Nephron (organoid): ENCODE results near the gene ITGA2.
"Not testable (repeated sequence)": the region's sequence is repeated elsewhere in the genome, so short reads cannot be mapped to it uniquely, and the experiment has no call there.

Source experiments
- H3K27ac Mint-ChIP-seq, 3 experiments: 2 replicates each; pipeline ENCODE4 v1.8.0; 2020; ENCODE audit warnings: mixed read lengths in 3 of 3, mild to moderate bottlenecking in 2 of 3, moderate library complexity in 1 of 3
- H3K27me3 Mint-ChIP-seq: 2 replicates; pipeline ENCODE4 v1.8.0; 2021; ENCODE audit warnings: low read depth, mild to moderate bottlenecking, moderate library complexity, mixed read lengths
- H3K36me3 Mint-ChIP-seq: 2 replicates; pipeline ENCODE4 v1.8.0; 2020; ENCODE audit warnings: low read depth, mixed read lengths
- H3K4me1 Mint-ChIP-seq: 2 replicates; pipeline ENCODE4 v1.8.0; 2020; ENCODE audit warnings: mixed read lengths
- H3K4me3 Mint-ChIP-seq, 3 experiments: 2 replicates each; pipeline ENCODE4 v1.8.0; 2020; ENCODE audit warnings: mild to moderate bottlenecking in 3 of 3, mixed read lengths in 3 of 3, moderate library complexity in 2 of 3
- H3K9me3 Mint-ChIP-seq: 2 replicates; pipeline ENCODE4 v1.8.0; 2020; ENCODE audit warnings: mixed read lengths
- TF ChIP-seq, protein P1 (sequence below), 3 experiments: fragments of 200-600 bp; sonication (generic); IDR thresholded peaks; one replicate each; pipeline ENCODE4 v1.5.0; 2021; ENCODE audit warnings: antibody characterized with exemption in 3 of 3; ENCODE audit not compliant: unreplicated experiment in 3 of 3

ITGA2 gene

DNA sequence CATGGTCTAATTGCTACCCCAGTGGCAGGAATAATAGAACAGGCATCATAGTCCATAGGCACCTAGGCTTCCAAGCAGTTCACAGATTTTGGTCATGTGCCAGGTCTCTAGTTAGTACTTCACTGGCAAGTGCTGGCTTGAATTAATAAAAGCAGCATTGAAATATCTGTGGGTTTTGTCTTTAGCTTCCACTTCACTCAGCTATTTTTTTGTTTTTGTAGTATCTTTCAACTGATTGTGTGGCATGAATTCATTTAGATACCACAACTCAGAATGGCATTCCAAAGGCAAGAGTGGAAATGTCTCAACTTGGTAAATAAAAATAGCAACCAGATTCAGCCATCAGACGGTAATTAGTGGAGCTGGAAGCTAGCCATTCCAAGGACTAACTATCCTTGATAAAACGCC is 27.9 kb upstream of the ITGA2 start:
- H3K27ac Mint-ChIP-seq: peak overlapping the region in 1 of 3 experiments; percentile 37
- no peaks in the 10 kb centered on the region for H3K9me3 Mint-ChIP-seq
- H3K4me1 Mint-ChIP-seq: peaks cover 4% of the 10 kb centered on the region
- H3K4me3 Mint-ChIP-seq: no peak overlapping the region
- no peaks in the 10 kb centered on the region for H3K27me3 Mint-ChIP-seq
- TF ChIP-seq, protein P1, sequence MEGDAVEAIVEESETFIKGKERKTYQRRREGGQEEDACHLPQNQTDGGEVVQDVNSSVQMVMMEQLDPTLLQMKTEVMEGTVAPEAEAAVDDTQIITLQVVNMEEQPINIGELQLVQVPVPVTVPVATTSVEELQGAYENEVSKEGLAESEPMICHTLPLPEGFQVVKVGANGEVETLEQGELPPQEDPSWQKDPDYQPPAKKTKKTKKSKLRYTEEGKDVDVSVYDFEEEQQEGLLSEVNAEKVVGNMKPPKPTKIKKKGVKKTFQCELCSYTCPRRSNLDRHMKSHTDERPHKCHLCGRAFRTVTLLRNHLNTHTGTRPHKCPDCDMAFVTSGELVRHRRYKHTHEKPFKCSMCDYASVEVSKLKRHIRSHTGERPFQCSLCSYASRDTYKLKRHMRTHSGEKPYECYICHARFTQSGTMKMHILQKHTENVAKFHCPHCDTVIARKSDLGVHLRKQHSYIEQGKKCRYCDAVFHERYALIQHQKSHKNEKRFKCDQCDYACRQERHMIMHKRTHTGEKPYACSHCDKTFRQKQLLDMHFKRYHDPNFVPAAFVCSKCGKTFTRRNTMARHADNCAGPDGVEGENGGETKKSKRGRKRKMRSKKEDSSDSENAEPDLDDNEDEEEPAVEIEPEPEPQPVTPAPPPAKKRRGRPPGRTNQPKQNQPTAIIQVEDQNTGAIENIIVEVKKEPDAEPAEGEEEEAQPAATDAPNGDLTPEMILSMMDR (IDR thresholded peaks at IDR 0.05; ENCODE audit: unreplicated experiment in 3 of 3): no peak
- H3K36me3 Mint-ChIP-seq: no peaks in the 10 kb centered on the region

DNA sequence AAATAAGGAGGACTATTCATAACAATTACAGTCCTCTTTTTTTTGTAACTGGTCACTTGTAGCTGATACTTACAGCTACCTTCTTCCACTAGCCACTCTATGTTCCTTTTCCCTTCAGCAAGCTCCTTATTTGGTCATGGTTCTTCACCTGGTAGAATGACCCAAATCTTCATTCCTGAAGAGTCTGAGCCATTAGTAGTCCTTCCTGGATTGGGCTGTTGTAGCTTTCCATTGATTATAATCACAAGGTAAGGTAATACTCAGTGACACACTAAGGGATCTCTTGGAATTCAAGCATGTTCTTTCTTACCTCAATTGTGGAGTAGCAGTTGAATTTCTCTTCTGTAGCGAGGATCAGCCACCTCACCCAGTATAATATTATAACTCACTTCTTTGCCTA is 25.5 kb upstream of the ITGA2 start:
- H3K36me3 Mint-ChIP-seq: no peaks in the 10 kb centered on the region

DNA sequence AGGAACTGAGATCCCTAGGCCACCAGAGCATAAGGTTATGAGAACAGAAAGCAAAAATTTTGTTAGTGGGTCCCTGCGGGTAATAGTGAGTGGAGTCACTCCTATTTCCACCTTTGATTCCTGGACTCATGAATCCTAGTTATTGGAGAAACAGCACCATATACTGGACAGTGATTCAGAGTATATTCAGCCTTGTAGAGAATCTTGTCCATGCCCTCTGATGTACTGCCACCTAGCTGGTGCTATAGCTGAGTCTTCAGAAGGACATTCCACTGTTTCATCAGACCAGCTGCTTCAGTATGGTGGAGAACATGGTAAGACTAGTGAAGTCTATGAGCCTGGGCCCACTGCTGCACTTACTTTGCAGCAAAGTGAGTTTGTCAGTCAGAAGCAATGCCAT is 25.0 kb upstream of the ITGA2 start:
- Mint-ChIP-seq H3K27me3 (no peaks in the 10 kb centered on the region), H3K27ac (no peak overlapping the region), H3K36me3 (no peaks in the 10 kb centered on the region), H3K4me1 (no peaks in the 10 kb centered on the region), H3K4me3 (no peak overlapping the region), H3K9me3 (peaks cover 14% of the 10 kb centered on the region)
- TF ChIP-seq, protein P1 (IDR thresholded peaks at IDR 0.05; ENCODE audit: unreplicated experiment in 3 of 3): no peak

More for the DNA sequence above, 25.5 kb upstream of the ITGA2 start:
- no peaks in the 10 kb centered on the region for H3K27me3 Mint-ChIP-seq
- H3K27ac Mint-ChIP-seq: no peak overlapping the region
- H3K4me1 Mint-ChIP-seq: no peaks in the 10 kb centered on the region
- TF ChIP-seq, protein P1 (IDR thresholded peaks at IDR 0.05; ENCODE audit: unreplicated experiment in 3 of 3): no peak
- no peak overlapping the region for H3K4me3 Mint-ChIP-seq
- peaks cover 10% of the 10 kb centered on the region for H3K9me3 Mint-ChIP-seq

DNA sequence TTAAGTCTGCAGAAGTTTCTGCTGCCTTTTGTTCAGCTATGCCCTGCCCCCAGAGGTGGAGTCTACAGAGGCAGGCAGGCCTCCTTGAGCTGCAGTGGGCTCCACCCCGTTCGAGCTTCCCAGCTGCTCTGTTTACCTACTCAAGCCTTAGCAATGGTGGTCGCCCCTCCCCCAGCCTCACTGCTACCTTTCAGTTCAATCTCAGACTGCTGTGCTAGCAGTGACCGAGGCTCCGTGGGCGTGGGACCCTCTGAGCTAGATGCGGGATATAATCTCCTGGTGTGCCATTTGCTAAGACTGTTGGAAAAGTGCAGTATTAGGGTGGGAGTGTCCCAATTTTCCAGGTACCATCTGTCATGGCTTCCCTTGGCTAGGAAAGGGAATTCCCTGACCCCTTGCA is 13.0 kb upstream of the ITGA2 start:
- H3K27ac Mint-ChIP-seq, H3K36me3 Mint-ChIP-seq, H3K27me3 Mint-ChIP-seq, H3K4me1 Mint-ChIP-seq, H3K4me3 Mint-ChIP-seq: not testable (repeated sequence)
- H3K9me3 Mint-ChIP-seq: peaks cover 27% of the 10 kb centered on the region

DNA sequence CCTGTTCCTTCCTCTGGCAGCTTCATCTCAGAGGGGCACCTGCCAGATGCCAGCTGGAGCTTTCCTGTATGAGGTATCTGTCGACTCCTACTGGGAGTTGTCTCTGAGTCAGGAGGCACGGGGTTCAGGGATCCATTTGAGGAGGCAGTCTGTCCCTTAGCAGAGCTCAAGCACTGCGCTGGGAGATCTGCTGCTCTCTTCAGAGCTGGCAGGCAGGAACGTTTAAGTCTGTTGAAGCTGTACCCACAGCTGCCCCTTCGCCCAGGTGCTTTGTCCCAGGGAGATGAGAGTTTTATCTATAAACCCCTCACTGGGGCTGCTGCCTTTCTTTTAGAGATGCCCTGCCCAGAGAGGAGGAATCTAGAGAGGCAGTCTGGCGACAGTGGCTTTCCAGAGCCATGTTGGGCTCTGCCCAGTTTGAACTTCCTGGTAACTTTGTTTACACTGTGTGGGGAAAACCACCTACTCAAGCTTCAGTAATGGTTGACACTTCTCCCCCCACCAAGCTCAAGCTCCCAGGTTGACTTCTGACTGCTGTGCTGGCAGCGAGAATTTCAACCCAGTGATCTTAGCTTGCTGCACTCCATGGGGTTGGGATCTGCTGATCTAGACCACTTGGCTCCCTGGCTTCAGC is 11.8 kb upstream of the ITGA2 start:
- Mint-ChIP-seq H3K36me3 (no peaks in the 10 kb centered on the region), H3K27me3 (peaks cover 8% of the 10 kb centered on the region), H3K27ac (no peak overlapping the region), H3K9me3 (peaks cover 25% of the 10 kb centered on the region), H3K4me1 (no peaks in the 10 kb centered on the region), H3K4me3 (no peak overlapping the region)
- TF ChIP-seq, protein P1 (IDR thresholded peaks at IDR 0.05; ENCODE audit: unreplicated experiment in 3 of 3): no peak

DNA sequence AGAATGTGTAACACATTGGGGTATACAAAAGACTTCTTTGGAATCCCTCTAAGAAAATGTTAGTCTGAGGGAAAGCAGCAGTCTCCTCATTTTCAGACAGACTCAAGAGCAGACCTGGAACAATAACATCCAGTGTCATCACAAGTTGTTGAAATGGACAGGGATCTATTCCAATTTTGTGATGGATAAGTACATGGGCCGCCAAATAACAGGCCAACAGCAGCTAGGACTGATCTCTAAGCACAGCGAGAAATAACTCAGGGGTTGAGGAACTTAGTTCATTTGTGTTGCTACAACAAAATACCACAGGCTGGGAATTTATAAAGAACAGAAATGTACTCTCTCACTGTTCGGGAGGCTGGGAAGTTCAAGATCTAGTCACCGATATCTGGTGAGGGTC is 7.6 kb upstream of the ITGA2 start:
- Mint-ChIP-seq H3K27me3 (peaks cover 16% of the 10 kb centered on the region), H3K4me3 (no peak overlapping the region)

More for the DNA sequence above, 7.6 kb upstream of the ITGA2 start:
- Mint-ChIP-seq H3K36me3 (no peaks in the 10 kb centered on the region), H3K4me1 (no peaks in the 10 kb centered on the region), H3K27ac (no peak overlapping the region), H3K9me3 (peaks cover 22% of the 10 kb centered on the region)
- TF ChIP-seq, protein P1 (IDR thresholded peaks at IDR 0.05; ENCODE audit: unreplicated experiment in 3 of 3): no peak
